Lower lobe of right lung (tissue), 2 donors: ENCODE measurements around the gene GRIK4. TPM values are rescaled to one million over a fixed set of nuclear protein-coding genes. Genes with fewer than 3 reads are reported as not detected.
A peak's percentile ranks its signal among the peaks of the same experiment; 100 is the strongest.

Experiments
- ATAC-seq, 2 donors: fragments of 200-7000 bp; cut with Tn5 transposase; one replicate each; pipeline ENCODE4 v1.9.1; 2020 to 2022; ENCODE audit warnings: mild to moderate bottlenecking in 2 of 2, moderate library complexity in 2 of 2
- DNase-seq: peaks from one replicate; pipeline ENCODE4 v3.0.0-alpha.2; 2020
- H3K27ac ChIP-seq: fragments of 200-600 bp; one replicate; pipeline ENCODE4 v1.8.0; 2022
- H3K27me3 ChIP-seq: fragments of 200-600 bp; one replicate; pipeline ENCODE4 v1.8.0; 2022; ENCODE audit warnings: low read depth
- H3K36me3 ChIP-seq: fragments of 200-600 bp; one replicate; pipeline ENCODE4 v1.8.0; 2022; ENCODE audit warnings: mild to moderate bottlenecking
- H3K4me1 ChIP-seq: fragments of 200-600 bp; one replicate; pipeline ENCODE4 v1.8.0; 2022
- H3K4me3 ChIP-seq: fragments of 200-600 bp; one replicate; pipeline ENCODE4 v1.8.0; 2022; ENCODE audit warnings: mild to moderate bottlenecking
- H3K9me3 ChIP-seq: fragments of 200-600 bp; one replicate; pipeline ENCODE4 v1.8.0; 2022
- CTCF ChIP-seq: fragments of 200-600 bp; IDR thresholded peaks from one replicate; pipeline ENCODE4 v1.8.0; 2022; ENCODE audit warnings: antibody characterized with exemption, mild to moderate bottlenecking
- intact Hi-C: fragments of 100-400 bp; cut with DNase I; formaldehyde crosslinking; loops from one replicate; pipeline ENCODE4 v1.11.0; 2022
- total RNA-seq: library from RNA; stranded (reverse); fragmentation: NEBNext Ultra II Directional; extraction: Animal tissue kit (Norgen Biotek cat#: 25700); gene quantifications from one replicate; pipeline ENCODE4 v1.2.1, GENCODE V29; 2021
- donor health status: DM: no; HTN: yes; CAD: no; lungs with severe emphysema.

GRIK4 gene
- total RNA-seq, 1 donor from 2014 or later: 2.2 TPM

- Histone ChIP-seq H3K9me3 (no peaks in the 10 kb centered on the region), H3K27ac (no peak overlapping the region), H3K4me1 (peaks cover 17% of the 10 kb centered on the region), H3K27me3 (no peaks in the 10 kb centered on the region), H3K4me3 (no peak overlapping the region), H3K36me3 (no peaks in the 10 kb centered on the region)
- intact Hi-C loops: no loop called here
- TF ChIP-seq CTCF: no peak
- DNase-seq (no peak), ATAC-seq (no peak)
These were observed 39.6 kb downstream of the GRIK4 start for GRCh38 chr11:120551191-120551590.

- DNase-seq (no peak), ATAC-seq (no peak)
- no peaks in the 10 kb centered on the region for H3K4me1 ChIP-seq
- no peaks in the 10 kb centered on the region for H3K27me3 ChIP-seq
- no peaks in the 10 kb centered on the region for H3K36me3 ChIP-seq
- no peaks in the 10 kb centered on the region for H3K9me3 ChIP-seq
- no peak overlapping the region for H3K4me3 ChIP-seq
- H3K27ac ChIP-seq: no peak overlapping the region
- no peak for TF ChIP-seq CTCF
- intact Hi-C loops: no loop called here
These were observed 43.4 kb downstream of the GRIK4 start for GRCh38 chr11:120554766-120555432.

- Histone ChIP-seq H3K27me3 (no peaks in the 10 kb centered on the region), H3K36me3 (no peaks in the 10 kb centered on the region), H3K27ac (no peak overlapping the region), H3K4me3 (no peak overlapping the region), H3K4me1 (no peaks in the 10 kb centered on the region), H3K9me3 (no peaks in the 10 kb centered on the region)
- no peak for ATAC-seq
- no peak for DNase-seq
- intact Hi-C loops: no loop called here
- TF ChIP-seq CTCF: no peak
These were observed 43.9 kb downstream of the GRIK4 start for GRCh38 chr11:120555433-120555773.

- ATAC-seq (no peak), DNase-seq (peak; percentile 17)
- Histone ChIP-seq H3K4me3 (no peak overlapping the region), H3K27me3 (no peaks in the 10 kb centered on the region), H3K4me1 (no peaks in the 10 kb centered on the region), H3K27ac (no peak overlapping the region), H3K9me3 (no peaks in the 10 kb centered on the region), H3K36me3 (no peaks in the 10 kb centered on the region)
- intact Hi-C loops: no loop called here
- no peak for TF ChIP-seq CTCF
These were observed 45.2 kb downstream of the GRIK4 start for GRCh38 chr11:120556797-120557196.

- no peak for DNase-seq
- peaks cover 17% of the 10 kb centered on the region for H3K27me3 ChIP-seq
- ATAC-seq: peak in 1 of 2 donors; percentile 18
- no peaks in the 10 kb centered on the region for H3K36me3 ChIP-seq
- peaks cover 4% of the 10 kb centered on the region for H3K4me1 ChIP-seq
- H3K4me3 ChIP-seq: no peak overlapping the region
- no peak for TF ChIP-seq CTCF
- H3K27ac ChIP-seq: no peak overlapping the region
- H3K9me3 ChIP-seq: no peaks in the 10 kb centered on the region
- intact Hi-C loops: no loop called here
These were observed 47.3 kb downstream of the GRIK4 start for GRCh38 chr11:120558744-120559431.
